HK-2 (cell line): ENCODE data around the gene CMTM2.
"Not testable (repeated sequence)": the region's sequence is repeated elsewhere in the genome, so short reads cannot be mapped to it uniquely, and the experiment has no call there.

ENCODE experiments used
- DNase-seq: peaks from one replicate; pipeline ENCODE4 v3.0.0-alpha.2; 2018; ENCODE audit not compliant: unreplicated experiment

Gene CMTM2

GRCh38 chr16:66605979-66606751 is 26.9 kb downstream of the CMTM2 start:
- no peak for DNase-seq

DNA sequence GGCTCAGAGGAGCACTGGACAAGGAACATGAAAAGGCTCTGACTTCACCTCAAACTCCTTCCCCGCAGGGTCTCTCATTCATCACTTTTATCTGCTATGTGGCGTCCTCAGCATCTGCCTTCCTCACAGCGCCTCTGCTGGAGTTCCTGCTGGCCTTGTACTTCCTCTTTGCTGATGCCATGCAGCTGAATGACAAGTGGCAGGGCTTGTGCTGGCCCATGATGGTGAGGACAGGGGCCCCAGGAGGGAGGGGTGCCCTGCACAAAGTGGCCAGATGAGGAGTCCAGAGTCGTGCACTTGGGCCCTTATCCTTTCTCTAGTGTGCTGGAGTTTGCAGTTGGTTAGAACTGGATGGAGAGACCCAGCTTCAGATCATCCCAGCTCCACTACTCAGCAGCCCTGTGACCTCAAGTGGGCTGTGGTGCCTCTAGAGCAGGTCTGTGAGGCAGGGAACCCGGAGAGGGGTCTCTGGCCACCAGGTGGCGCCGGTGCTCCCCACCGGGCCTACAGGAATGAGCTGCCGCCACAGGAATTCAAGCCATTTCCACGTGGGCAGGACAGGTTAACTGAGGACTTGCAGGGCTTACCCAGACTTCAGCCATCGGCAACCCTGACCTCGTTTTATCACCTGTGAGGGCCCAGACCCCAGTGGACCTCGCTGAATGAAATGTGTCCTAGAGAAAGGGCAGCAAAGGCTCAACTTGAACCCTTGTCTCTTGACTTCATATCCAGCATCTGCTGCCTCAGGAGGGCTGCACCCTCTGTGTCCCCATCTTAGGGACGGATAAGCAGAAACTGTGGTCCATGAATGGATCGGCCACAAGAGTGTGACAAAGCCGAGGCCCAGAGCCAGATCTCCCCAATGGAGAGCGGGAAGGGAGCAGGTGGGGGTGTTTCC is 29.2 kb downstream of the CMTM2 start:
- DNase-seq: peak; percentile 97

GRCh38 chr16:66609139-66609510 is 29.9 kb downstream of the CMTM2 start:
- DNase-seq: no peak

GRCh38 chr16:66610111-66610820 is 31.0 kb downstream of the CMTM2 start:
- DNase-seq: no peak

- not testable (repeated sequence) for DNase-seq
These were observed 32.6 kb downstream of the CMTM2 start for GRCh38 chr16:66611911-66612310.

- no peak for DNase-seq
These were observed 33.2 kb downstream of the CMTM2 start for GRCh38 chr16:66612422-66612821.

GRCh38 chr16:66614161-66614802 is 35.0 kb downstream of the CMTM2 start:
- DNase-seq: no peak

GRCh38 chr16:66616169-66616568 is 36.9 kb downstream of the CMTM2 start:
- no peak for DNase-seq

- no peak for DNase-seq
These were observed 37.3 kb downstream of the CMTM2 start for GRCh38 chr16:66616592-66616991.

DNA sequence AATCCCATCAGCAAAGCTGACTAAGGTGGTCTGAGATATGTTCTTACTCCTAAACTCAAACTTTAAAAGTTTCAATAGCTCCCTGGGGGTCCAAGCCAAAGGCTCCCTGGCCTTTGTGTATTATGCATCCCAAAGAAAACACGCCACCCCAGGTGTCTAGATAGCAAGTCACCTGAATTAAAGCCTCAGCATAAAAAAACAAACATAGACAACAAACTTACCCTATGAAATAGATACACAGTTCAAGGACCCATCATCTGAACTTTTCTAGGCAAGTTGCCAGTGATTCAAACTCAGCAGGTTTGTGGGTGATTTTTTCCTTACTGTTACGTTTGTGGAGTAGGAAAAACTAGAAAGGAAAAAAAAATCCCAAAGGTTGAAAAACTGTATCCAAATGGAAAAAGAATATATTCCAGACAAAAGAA is 37.8 kb downstream of the CMTM2 start:
- no peak for DNase-seq

GRCh38 chr16:66617728-66618127 is 38.5 kb downstream of the CMTM2 start:
- DNase-seq: no peak

DNA sequence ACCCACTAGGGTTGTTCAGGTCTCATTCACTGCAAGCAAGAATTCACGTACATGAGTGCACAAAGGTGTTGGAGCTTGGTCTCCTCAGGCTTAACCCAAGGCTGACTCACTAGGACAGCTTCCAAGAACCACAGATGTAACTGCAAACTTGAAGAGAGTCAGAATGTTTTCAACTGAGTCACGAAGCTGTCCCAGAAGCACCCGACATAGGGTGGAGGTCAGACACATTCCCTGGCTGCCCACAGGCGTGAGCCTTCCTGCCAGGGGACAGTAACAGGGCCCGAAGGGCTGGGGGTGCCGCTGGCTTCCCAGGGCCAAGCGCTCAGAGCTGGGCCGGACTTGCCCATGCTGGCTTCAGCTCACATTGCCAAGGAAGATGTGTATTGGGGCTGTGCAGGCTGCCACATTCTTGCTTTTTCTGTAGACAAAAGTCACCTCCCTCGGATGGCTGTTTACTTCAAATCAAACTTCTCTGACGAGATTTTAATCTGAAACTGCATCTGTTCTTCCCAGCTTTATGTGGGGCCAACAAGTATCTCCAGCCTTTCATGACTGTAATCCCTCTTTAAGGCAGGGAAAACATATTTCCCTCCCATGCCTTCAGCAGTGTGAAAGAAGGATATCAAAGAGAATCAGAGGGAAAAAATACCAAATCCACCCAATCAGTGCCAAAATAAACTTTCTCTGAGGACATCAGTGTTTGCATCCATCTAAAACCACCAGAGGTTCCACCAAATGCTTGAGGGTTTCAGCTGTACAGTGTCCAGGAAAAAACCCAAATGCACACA is 39.5 kb downstream of the CMTM2 start:
- DNase-seq: peak; percentile 88

- peak; percentile 47 for DNase-seq
These were observed 40.5 kb downstream of the CMTM2 start for GRCh38 chr16:66619534-66620428.

GRCh38 chr16:66620429-66620795 is 41.1 kb downstream of the CMTM2 start:
- DNase-seq: no peak

GRCh38 chr16:66621973-66622372 is 42.7 kb downstream of the CMTM2 start:
- DNase-seq: no peak

- DNase-seq: no peak
These were observed 43.6 kb downstream of the CMTM2 start for GRCh38 chr16:66622863-66623262.

GRCh38 chr16:66623755-66624154 is 44.5 kb downstream of the CMTM2 start:
- DNase-seq: no peak

DNA sequence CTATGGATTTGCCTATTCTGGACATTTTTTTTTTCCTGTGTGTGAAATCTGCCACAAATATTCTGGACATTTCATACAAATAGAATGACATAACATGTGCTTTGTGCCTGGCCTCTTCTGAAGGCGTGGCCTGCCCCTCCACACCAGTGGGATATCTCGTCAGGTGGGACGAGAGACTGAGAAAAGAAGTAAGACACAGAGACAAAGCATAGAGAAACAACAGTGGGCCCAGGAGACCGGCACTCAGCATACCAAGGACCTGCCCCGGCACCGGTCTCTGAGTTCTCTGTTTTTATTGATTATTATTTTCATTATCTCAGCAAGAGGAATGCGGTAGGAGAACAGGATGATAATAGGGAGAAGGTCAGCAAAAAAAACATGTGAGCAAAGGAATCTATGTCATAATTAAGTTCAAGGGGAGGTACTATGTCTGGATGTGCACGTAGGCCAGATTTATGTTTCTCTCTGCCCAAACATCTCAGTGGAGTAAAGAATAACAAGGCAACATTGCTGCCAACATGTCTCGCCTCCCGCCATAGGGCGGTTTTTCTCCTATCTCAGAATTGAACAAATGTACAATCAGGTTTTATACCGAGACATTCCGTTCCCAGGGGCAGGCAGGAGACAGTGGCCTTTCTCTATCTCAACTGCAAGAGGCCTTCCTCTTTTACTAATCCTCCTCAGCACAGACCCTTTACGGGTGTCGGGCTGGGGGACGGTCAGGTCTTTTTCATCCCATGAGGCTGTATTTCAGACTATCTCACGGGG is 48.5 kb downstream of the CMTM2 start:
- DNase-seq: not testable (repeated sequence)

GRCh38 chr16:66629856-66630255 is 50.6 kb downstream of the CMTM2 start:
- DNase-seq: no peak
